ENCODE results near the gene VSIG10. TPM values are rescaled to one million over a fixed set of nuclear protein-coding genes. Genes with fewer than 3 reads are reported as not detected.

Gene VSIG10
- total RNA-seq, 1 donor from 2014 or later, result 12.0 TPM

- no peak overlapping the region for H3K4me3 ChIP-seq (ENCODE audit: insufficient read depth, low read depth, low read length)
- H3K9me3 ChIP-seq (ENCODE audit: insufficient read depth, low read depth, low read length), result no peaks in the 10 kb centered on the region
- H3K4me2 ChIP-seq (ENCODE audit: low read length), result no peak overlapping the region
- no peak overlapping the region for H3K4me3 Mint-ChIP-seq (ENCODE audit: unreplicated experiment)
- no peaks in the 10 kb centered on the region for H3K27me3 ChIP-seq (ENCODE audit: insufficient read depth, low read length)
- no peak overlapping the region for H3K27ac Mint-ChIP-seq (ENCODE audit: unreplicated experiment)
- H3K27ac ChIP-seq (ENCODE audit: low read depth, low read length), result no peak overlapping the region
- no peaks in the 10 kb centered on the region for H3K4me1 ChIP-seq (ENCODE audit: insufficient read depth, low read length)
- no peaks in the 10 kb centered on the region for H3K27me3 Mint-ChIP-seq (ENCODE audit: low read depth, unreplicated experiment)
- no peak overlapping the region for H2AFZ ChIP-seq (ENCODE audit: low read depth, low read length)
- H3K9me3 Mint-ChIP-seq (ENCODE audit: unreplicated experiment), result no peaks in the 10 kb centered on the region
- no peaks in the 10 kb centered on the region for H3K4me1 Mint-ChIP-seq (ENCODE audit: low read depth, unreplicated experiment)
- peaks cover 4% of the 10 kb centered on the region for H3K79me2 ChIP-seq (ENCODE audit: insufficient read depth, low read length)
- no peak overlapping the region for H3K9ac ChIP-seq (ENCODE audit: low read length)
- no peak for DNase-seq (ENCODE audit: low read depth)
- no peak for FAIRE-seq
- no peak for TF ChIP-seq EZH2 (IDR thresholded peaks at IDR 0.05; ENCODE audit: insufficient read depth, low read length)
- TF ChIP-seq, protein P1, sequence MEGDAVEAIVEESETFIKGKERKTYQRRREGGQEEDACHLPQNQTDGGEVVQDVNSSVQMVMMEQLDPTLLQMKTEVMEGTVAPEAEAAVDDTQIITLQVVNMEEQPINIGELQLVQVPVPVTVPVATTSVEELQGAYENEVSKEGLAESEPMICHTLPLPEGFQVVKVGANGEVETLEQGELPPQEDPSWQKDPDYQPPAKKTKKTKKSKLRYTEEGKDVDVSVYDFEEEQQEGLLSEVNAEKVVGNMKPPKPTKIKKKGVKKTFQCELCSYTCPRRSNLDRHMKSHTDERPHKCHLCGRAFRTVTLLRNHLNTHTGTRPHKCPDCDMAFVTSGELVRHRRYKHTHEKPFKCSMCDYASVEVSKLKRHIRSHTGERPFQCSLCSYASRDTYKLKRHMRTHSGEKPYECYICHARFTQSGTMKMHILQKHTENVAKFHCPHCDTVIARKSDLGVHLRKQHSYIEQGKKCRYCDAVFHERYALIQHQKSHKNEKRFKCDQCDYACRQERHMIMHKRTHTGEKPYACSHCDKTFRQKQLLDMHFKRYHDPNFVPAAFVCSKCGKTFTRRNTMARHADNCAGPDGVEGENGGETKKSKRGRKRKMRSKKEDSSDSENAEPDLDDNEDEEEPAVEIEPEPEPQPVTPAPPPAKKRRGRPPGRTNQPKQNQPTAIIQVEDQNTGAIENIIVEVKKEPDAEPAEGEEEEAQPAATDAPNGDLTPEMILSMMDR (IDR thresholded peaks at IDR 0.05; ENCODE audit: insufficient read depth, low read depth, low read length), result no peak
- peaks cover 20% of the 10 kb centered on the region for H3K36me3 Mint-ChIP-seq (ENCODE audit: low read depth, unreplicated experiment)
- peaks cover 37% of the 10 kb centered on the region for H3K36me3 ChIP-seq (ENCODE audit: insufficient read depth, low read length)
- peaks cover 10% of the 10 kb centered on the region for H4K20me1 ChIP-seq (ENCODE audit: insufficient read depth, low read length)
Observed at GRCh38 chr12:118145113-118145797, 41.4 kb upstream of the VSIG10 start.

GRCh38 chr12:118144499-118144898 lies 40.7 kb upstream of the VSIG10 start:
- H3K79me2 ChIP-seq (ENCODE audit: insufficient read depth, low read length), result peaks cover 5% of the 10 kb centered on the region
- no peak overlapping the region for H3K9ac ChIP-seq (ENCODE audit: low read length)
- no peak for FAIRE-seq
- peaks cover under 1% of the 10 kb centered on the region for H3K4me1 ChIP-seq (ENCODE audit: insufficient read depth, low read length)
- DNase-seq (ENCODE audit: low read depth), result no peak
- Mint-ChIP-seq H3K36me3 (ENCODE audit: low read depth, unreplicated experiment) (peaks cover 23% of the 10 kb centered on the region), H3K27ac (ENCODE audit: unreplicated experiment) (no peak overlapping the region), H3K4me3 (ENCODE audit: unreplicated experiment) (no peak overlapping the region), H3K9me3 (ENCODE audit: unreplicated experiment) (no peaks in the 10 kb centered on the region), H3K27me3 (ENCODE audit: low read depth, unreplicated experiment) (no peaks in the 10 kb centered on the region), H3K4me1 (ENCODE audit: low read depth, unreplicated experiment) (no peaks in the 10 kb centered on the region)
- no peak overlapping the region for H3K4me3 ChIP-seq (ENCODE audit: insufficient read depth, low read depth, low read length)
- no peak overlapping the region for H3K4me2 ChIP-seq (ENCODE audit: low read length)
- TF ChIP-seq, protein P1 (IDR thresholded peaks at IDR 0.05; ENCODE audit: insufficient read depth, low read depth, low read length), result no peak
- no peak for TF ChIP-seq EZH2 (IDR thresholded peaks at IDR 0.05; ENCODE audit: insufficient read depth, low read length)
- H2AFZ ChIP-seq (ENCODE audit: low read depth, low read length), result no peak overlapping the region
- peaks cover 12% of the 10 kb centered on the region for H4K20me1 ChIP-seq (ENCODE audit: insufficient read depth, low read length)
- H3K36me3 ChIP-seq (ENCODE audit: insufficient read depth, low read length), result peaks cover 44% of the 10 kb centered on the region
- H3K9me3 ChIP-seq (ENCODE audit: insufficient read depth, low read depth, low read length), result no peaks in the 10 kb centered on the region
- H3K27ac ChIP-seq (ENCODE audit: low read depth, low read length), result no peak overlapping the region
- H3K27me3 ChIP-seq (ENCODE audit: insufficient read depth, low read length), result no peaks in the 10 kb centered on the region

DNA sequence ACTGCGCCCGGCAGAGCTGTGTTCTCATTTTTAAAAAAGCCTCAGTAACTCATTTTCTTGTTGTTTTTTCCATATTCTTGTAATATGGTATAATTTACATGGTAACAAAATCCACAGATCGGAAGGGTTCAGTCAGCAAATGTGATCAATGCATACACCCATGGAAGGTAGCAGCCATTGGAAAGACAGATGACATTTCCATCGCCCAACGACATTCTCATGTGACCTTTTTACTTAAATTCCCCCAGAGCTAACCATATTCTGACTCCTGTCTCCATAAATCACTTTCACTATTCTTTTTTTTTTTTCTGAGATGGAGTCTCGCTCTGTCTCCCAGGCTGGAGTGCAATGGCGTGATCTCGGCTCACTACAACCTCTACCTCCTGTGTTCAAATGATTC lies 37.0 kb upstream of the VSIG10 start:
- FAIRE-seq (no peak), DNase-seq (ENCODE audit: low read depth) (no peak)
- no peak overlapping the region for H3K27ac Mint-ChIP-seq (ENCODE audit: unreplicated experiment)
- peaks cover 8% of the 10 kb centered on the region for H3K4me1 Mint-ChIP-seq (ENCODE audit: low read depth, unreplicated experiment)
- H3K9me3 ChIP-seq (ENCODE audit: insufficient read depth, low read depth, low read length), result no peaks in the 10 kb centered on the region
- no peak overlapping the region for H3K9ac ChIP-seq (ENCODE audit: low read length)
- H3K27me3 ChIP-seq (ENCODE audit: insufficient read depth, low read length), result no peaks in the 10 kb centered on the region
- peaks cover 31% of the 10 kb centered on the region for H3K79me2 ChIP-seq (ENCODE audit: insufficient read depth, low read length)
- no peak overlapping the region for H3K4me3 Mint-ChIP-seq (ENCODE audit: unreplicated experiment)
- H2AFZ ChIP-seq (ENCODE audit: low read depth, low read length), result no peak overlapping the region
- H3K4me2 ChIP-seq (ENCODE audit: low read length), result no peak overlapping the region
- no peak overlapping the region for H3K4me3 ChIP-seq (ENCODE audit: insufficient read depth, low read depth, low read length)
- H3K27me3 Mint-ChIP-seq (ENCODE audit: low read depth, unreplicated experiment), result no peaks in the 10 kb centered on the region
- H3K36me3 Mint-ChIP-seq (ENCODE audit: low read depth, unreplicated experiment), result peaks cover 21% of the 10 kb centered on the region
- H3K4me1 ChIP-seq (ENCODE audit: insufficient read depth, low read length), result peaks cover 8% of the 10 kb centered on the region
- no peaks in the 10 kb centered on the region for H3K9me3 Mint-ChIP-seq (ENCODE audit: unreplicated experiment)
- H3K36me3 ChIP-seq (ENCODE audit: insufficient read depth, low read length), result peaks cover 37% of the 10 kb centered on the region
- H3K27ac ChIP-seq (ENCODE audit: low read depth, low read length), result no peak overlapping the region
- H4K20me1 ChIP-seq (ENCODE audit: insufficient read depth, low read length), result peaks cover 24% of the 10 kb centered on the region
- TF ChIP-seq, protein P1 (IDR thresholded peaks at IDR 0.05; ENCODE audit: insufficient read depth, low read depth, low read length), result no peak
- no peak for TF ChIP-seq EZH2 (IDR thresholded peaks at IDR 0.05; ENCODE audit: insufficient read depth, low read length)
